Astrocyte (in vitro differentiated cells and primary cell): ENCODE results near the gene ARID5A. TPM values are rescaled to one million over a fixed set of nuclear protein-coding genes. Genes with fewer than 3 reads are reported as not detected.

ENCODE experiments used
- DNase-seq: peaks from one replicate; pipeline ENCODE4 v3.0.0-alpha.2; 2010; ENCODE audit warnings: low read depth
- FAIRE-seq: peaks from 2 replicates; lab custom pipeline; 2011; peaks lifted over from hg19 to GRCh38; lab: Jason Lieb, UNC
- H2AFZ ChIP-seq: 2 replicates; pipeline ENCODE4 v1.6.0; 2012; ENCODE audit warnings: low read depth, low read length, inconsistent platforms
- H3K27ac ChIP-seq: 2 replicates; pipeline ENCODE4 v1.5.1; 2011; ENCODE audit warnings: low read depth, low read length, inconsistent platforms
- H3K27me3 ChIP-seq: 2 replicates; pipeline ENCODE4 v1.6.0; 2011; ENCODE audit warnings: low read length, inconsistent platforms; ENCODE audit not compliant: insufficient read depth
- H3K36me3 ChIP-seq: 2 replicates; pipeline ENCODE4 v1.5.1; 2011; ENCODE audit warnings: low read length, inconsistent platforms; ENCODE audit not compliant: insufficient read depth
- H3K4me1 ChIP-seq: 2 replicates; pipeline ENCODE4 v1.5.1; 2011; ENCODE audit warnings: low read length, inconsistent platforms; ENCODE audit not compliant: insufficient read depth
- H3K4me2 ChIP-seq: 2 replicates; pipeline ENCODE4 v1.6.0; 2012; ENCODE audit warnings: low read length, inconsistent platforms
- H3K4me3 ChIP-seq: 2 replicates; pipeline ENCODE4 v1.5.1; 2011; ENCODE audit warnings: low read depth, mild to moderate bottlenecking, low read length, inconsistent platforms; ENCODE audit not compliant: insufficient read depth
- H3K79me2 ChIP-seq: 2 replicates; pipeline ENCODE4 v1.6.0; 2012; ENCODE audit warnings: mild to moderate bottlenecking, low read length, inconsistent platforms; ENCODE audit not compliant: insufficient read depth
- H3K9ac ChIP-seq: 2 replicates; pipeline ENCODE4 v1.6.0; 2012; ENCODE audit warnings: mild to moderate bottlenecking, low read length, inconsistent platforms
- H3K9me3 ChIP-seq: 2 replicates; pipeline ENCODE4 v1.5.1; 2012; ENCODE audit warnings: low read depth, mild to moderate bottlenecking, low read length, inconsistent platforms; ENCODE audit not compliant: insufficient read depth
- H4K20me1 ChIP-seq: 2 replicates; pipeline ENCODE4 v1.6.0; 2012; ENCODE audit warnings: low read length, inconsistent platforms; ENCODE audit not compliant: insufficient read depth
- H3K27ac Mint-ChIP-seq: one replicate; pipeline ENCODE4 v1.8.0; 2021; ENCODE audit warnings: mild to moderate bottlenecking, mixed read lengths; ENCODE audit not compliant: unreplicated experiment
- H3K27me3 Mint-ChIP-seq: one replicate; pipeline ENCODE4 v1.8.0; 2021; ENCODE audit warnings: low read depth, mixed read lengths; ENCODE audit not compliant: unreplicated experiment
- H3K36me3 Mint-ChIP-seq: one replicate; pipeline ENCODE4 v1.8.0; 2021; ENCODE audit warnings: low read depth, mixed read lengths; ENCODE audit not compliant: unreplicated experiment
- H3K4me1 Mint-ChIP-seq: one replicate; pipeline ENCODE4 v1.8.0; 2021; ENCODE audit warnings: low read depth, mixed read lengths; ENCODE audit not compliant: unreplicated experiment
- H3K4me3 Mint-ChIP-seq: one replicate; pipeline ENCODE4 v1.8.0; 2021; ENCODE audit warnings: mild to moderate bottlenecking, moderate library complexity, mixed read lengths; ENCODE audit not compliant: unreplicated experiment
- H3K9me3 Mint-ChIP-seq: one replicate; pipeline ENCODE4 v1.8.0; 2021; ENCODE audit warnings: mild to moderate bottlenecking, mixed read lengths; ENCODE audit not compliant: unreplicated experiment
- EZH2 ChIP-seq: IDR thresholded peaks from 2 replicates; pipeline ENCODE4 v1.6.1; 2012; ENCODE audit warnings: mild to moderate bottlenecking, low read length, inconsistent platforms; ENCODE audit not compliant: insufficient read depth
- total RNA-seq: library from RNA; stranded (reverse); gene quantifications from 2 replicates; pipeline ENCODE4 v1.2.1, GENCODE V29; 2021
- TF ChIP-seq, protein P1 (sequence below): IDR thresholded peaks from 2 replicates; pipeline ENCODE4 v1.5.1; 2011; ENCODE audit warnings: low read depth, mild to moderate bottlenecking, inconsistent platforms, low read length, moderate library complexity; ENCODE audit not compliant: insufficient read depth

ARID5A gene
- total RNA-seq, 1 donor from 2014 or later, result 11.8 TPM

DNA sequence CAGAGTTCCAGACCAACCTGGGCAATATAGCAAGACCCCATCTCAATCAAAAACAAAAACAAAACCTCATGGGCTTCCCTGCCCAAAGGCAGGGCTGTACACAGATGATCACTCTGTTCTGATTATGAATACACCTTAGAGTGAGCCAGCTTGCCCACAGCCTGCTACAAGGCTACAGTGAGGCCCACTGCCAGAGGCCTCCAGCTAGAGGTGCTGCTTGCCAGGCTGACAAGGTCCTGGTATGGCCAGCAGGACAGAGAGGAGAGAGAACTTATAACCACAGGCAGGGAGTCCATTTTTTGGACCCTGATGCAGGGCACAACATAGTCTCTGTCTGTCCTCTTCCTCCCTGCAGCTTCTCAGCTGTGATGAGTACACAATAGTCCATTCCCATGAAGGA is 60.0 kb downstream of the ARID5A start:
- Histone ChIP-seq H3K79me2 (no peaks in the 10 kb centered on the region), H2AFZ (no peak overlapping the region), H3K27me3 (no peaks in the 10 kb centered on the region), H3K4me1 (no peaks in the 10 kb centered on the region), H3K9me3 (no peaks in the 10 kb centered on the region), H3K36me3 (peaks cover 60% of the 10 kb centered on the region), H3K4me2 (no peak overlapping the region), H3K27ac (no peak overlapping the region), H3K9ac (no peak overlapping the region), H3K4me3 (no peak overlapping the region), H4K20me1 (peaks cover 19% of the 10 kb centered on the region)
- no peak overlapping the region for H3K27ac Mint-ChIP-seq
- DNase-seq (no peak), FAIRE-seq (no peak)
- H3K9me3 Mint-ChIP-seq, result no peaks in the 10 kb centered on the region
- no peaks in the 10 kb centered on the region for H3K4me1 Mint-ChIP-seq
- no peak for TF ChIP-seq EZH2
- TF ChIP-seq, protein P1, sequence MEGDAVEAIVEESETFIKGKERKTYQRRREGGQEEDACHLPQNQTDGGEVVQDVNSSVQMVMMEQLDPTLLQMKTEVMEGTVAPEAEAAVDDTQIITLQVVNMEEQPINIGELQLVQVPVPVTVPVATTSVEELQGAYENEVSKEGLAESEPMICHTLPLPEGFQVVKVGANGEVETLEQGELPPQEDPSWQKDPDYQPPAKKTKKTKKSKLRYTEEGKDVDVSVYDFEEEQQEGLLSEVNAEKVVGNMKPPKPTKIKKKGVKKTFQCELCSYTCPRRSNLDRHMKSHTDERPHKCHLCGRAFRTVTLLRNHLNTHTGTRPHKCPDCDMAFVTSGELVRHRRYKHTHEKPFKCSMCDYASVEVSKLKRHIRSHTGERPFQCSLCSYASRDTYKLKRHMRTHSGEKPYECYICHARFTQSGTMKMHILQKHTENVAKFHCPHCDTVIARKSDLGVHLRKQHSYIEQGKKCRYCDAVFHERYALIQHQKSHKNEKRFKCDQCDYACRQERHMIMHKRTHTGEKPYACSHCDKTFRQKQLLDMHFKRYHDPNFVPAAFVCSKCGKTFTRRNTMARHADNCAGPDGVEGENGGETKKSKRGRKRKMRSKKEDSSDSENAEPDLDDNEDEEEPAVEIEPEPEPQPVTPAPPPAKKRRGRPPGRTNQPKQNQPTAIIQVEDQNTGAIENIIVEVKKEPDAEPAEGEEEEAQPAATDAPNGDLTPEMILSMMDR, result no peak
- peaks cover 43% of the 10 kb centered on the region for H3K36me3 Mint-ChIP-seq
- no peaks in the 10 kb centered on the region for H3K27me3 Mint-ChIP-seq
- H3K4me3 Mint-ChIP-seq, result no peak overlapping the region

DNA sequence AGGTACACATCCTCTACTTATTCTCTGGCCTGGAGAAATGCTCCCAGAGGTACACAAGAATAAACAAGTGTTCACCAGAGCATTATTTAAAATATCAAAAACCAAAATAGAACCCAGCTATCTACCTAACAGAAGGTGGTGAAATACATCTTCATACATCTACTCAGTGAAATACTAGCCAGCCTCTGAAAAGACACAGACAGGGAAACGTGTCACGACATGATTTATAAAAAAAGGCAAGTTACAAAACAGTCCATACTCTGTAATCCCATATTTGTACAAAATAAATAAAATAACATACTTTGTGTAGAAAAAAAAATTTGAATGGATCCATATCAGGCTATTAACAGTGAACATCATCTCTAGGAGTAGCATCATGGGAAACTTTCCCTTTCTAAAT is 63.4 kb downstream of the ARID5A start:
- Histone ChIP-seq H2AFZ (no peak overlapping the region), H3K4me3 (no peak overlapping the region), H3K27me3 (no peaks in the 10 kb centered on the region), H3K4me1 (no peaks in the 10 kb centered on the region), H3K4me2 (no peak overlapping the region), H3K9me3 (no peaks in the 10 kb centered on the region), H3K9ac (no peak overlapping the region), H3K36me3 (peaks cover 67% of the 10 kb centered on the region), H4K20me1 (peaks cover 25% of the 10 kb centered on the region), H3K27ac (no peak overlapping the region), H3K79me2 (no peaks in the 10 kb centered on the region)
- Mint-ChIP-seq H3K27me3 (no peaks in the 10 kb centered on the region), H3K4me3 (no peak overlapping the region), H3K27ac (peak overlapping the region; percentile 35), H3K4me1 (no peaks in the 10 kb centered on the region), H3K36me3 (peaks cover 35% of the 10 kb centered on the region), H3K9me3 (no peaks in the 10 kb centered on the region)
- DNase-seq, result no peak
- TF ChIP-seq, protein P1, result no peak
- no peak for FAIRE-seq

DNA sequence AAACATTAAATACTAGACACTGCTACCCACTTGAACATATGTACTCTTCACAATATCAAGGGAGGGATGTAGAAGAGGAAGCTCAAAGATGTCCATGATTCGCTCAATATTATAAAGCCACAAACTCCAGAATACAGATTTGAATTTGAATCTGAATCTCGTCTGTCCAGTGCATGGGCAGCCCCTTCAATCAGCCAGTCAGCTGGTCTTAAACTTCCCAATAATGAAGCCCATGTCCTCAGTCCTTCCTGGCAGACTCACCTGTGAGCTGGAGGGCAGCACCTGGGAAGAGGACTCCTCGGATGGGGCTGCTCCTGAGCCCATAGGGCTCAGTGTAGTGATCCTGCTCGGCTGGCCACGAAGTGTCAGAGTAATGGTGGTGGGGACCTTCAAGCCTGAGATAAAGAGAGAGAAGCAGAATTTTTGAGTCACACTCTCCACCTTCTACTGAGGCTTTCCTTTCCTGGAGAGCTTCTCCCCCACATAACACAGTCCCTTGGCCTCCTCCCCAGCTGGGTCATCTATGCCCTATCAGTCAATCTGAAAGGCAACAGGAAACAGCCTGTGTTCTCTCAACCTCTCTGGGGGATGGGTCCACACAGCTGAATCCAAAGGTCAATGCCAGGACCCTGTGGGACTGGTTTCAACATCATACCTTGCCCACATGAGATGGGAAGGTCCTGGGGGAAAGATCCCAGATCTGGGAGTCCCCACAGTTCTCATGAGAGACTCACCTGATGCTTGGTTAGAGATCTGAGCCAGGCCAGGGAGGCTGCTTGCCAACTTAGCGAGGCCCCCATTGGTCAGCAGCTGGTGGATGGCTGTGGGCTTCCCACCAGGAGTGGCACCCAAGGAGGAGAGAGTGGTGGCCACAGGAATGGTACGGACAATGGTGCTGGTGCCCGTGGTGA is 65.1 kb downstream of the ARID5A start:
- H3K27ac Mint-ChIP-seq, result no peak overlapping the region

More for the DNA sequence above, 65.1 kb downstream of the ARID5A start:
- no peak overlapping the region for H3K4me2 ChIP-seq
- peaks cover 19% of the 10 kb centered on the region for H4K20me1 ChIP-seq
- H3K27ac ChIP-seq, result no peak overlapping the region
- Mint-ChIP-seq H3K9me3 (no peaks in the 10 kb centered on the region), H3K4me1 (peaks cover 2% of the 10 kb centered on the region), H3K4me3 (no peak overlapping the region), H3K36me3 (peaks cover 33% of the 10 kb centered on the region), H3K27me3 (no peaks in the 10 kb centered on the region)
- no peaks in the 10 kb centered on the region for H3K79me2 ChIP-seq
- no peaks in the 10 kb centered on the region for H3K9me3 ChIP-seq
- H3K4me1 ChIP-seq, result no peaks in the 10 kb centered on the region
- no peak overlapping the region for H3K9ac ChIP-seq
- no peak overlapping the region for H2AFZ ChIP-seq
- DNase-seq (no peak), FAIRE-seq (no peak)
- peaks cover 73% of the 10 kb centered on the region for H3K36me3 ChIP-seq
- no peak overlapping the region for H3K4me3 ChIP-seq
- TF ChIP-seq, protein P1, result no peak
- TF ChIP-seq EZH2, result no peak
- H3K27me3 ChIP-seq, result no peaks in the 10 kb centered on the region
